ENCODE data around the gene UBAP1L. TPM values are rescaled to one million over a fixed set of nuclear protein-coding genes. Genes with fewer than 3 reads are reported as not detected.
A peak's percentile ranks its signal among the peaks of the same experiment; 100 is the strongest.

The UBAP1L gene
- total and polyA plus RNA-seq, 2 donors (not counting 3 experiments of a cell fraction or from before 2014, with no cell fraction given), result 1.9 to 5.0 TPM

GRCh38 chr15:65042776-65043327 is 72.1 kb downstream of the UBAP1L start:
- no peak for DNase-seq (ENCODE audit: low read depth, low spot score)
- CTCF ChIA-PET, result interaction anchor here (0.7 to 2.4 kb wide), 14 partner anchors 8 to 255 kb away, joined by 3 to 16 read pairs (median 4); no protein-coding TSS in a partner anchor

More at GRCh38 chr15:65042776-65043327, 72.1 kb downstream of the UBAP1L start:
- no peaks in the 10 kb centered on the region for H3K79me2 ChIP-seq (ENCODE audit: control insufficient read depth, insufficient read depth, low read length)
- H3K4me1 ChIP-seq (ENCODE audit: control insufficient read depth, extremely low read depth, insufficient read depth, low read length), result no peaks in the 10 kb centered on the region
- intact Hi-C loops (cut with micrococcal nuclease) (no loop called here), dilution Hi-C loops (cut with MboI; ENCODE audit: extremely low pct_ligation_motif_present, low sequenced_read_pairs) (no loop called here)
- no peaks in the 10 kb centered on the region for H3K36me3 ChIP-seq (ENCODE audit: control insufficient read depth in 2 of 2, extremely low read depth in 1 of 2, insufficient read depth in 2 of 2, low read length in 2 of 2)
- BruUV-seq (replicated peaks), result no TSS peak
- no peak overlapping the region for H3K4me3 ChIP-seq (replicated peaks in 1 of 3; ENCODE audit: insufficient read depth in 1 of 3, low read depth in 1 of 3, low read length in 3 of 3)
- H4K20me1 ChIP-seq (replicated peaks; ENCODE audit: control insufficient read depth, extremely low read depth, insufficient read depth, low read length), result no peaks in the 10 kb centered on the region
- no peak overlapping the region for H3K27ac ChIP-seq (ENCODE audit: insufficient read depth, low read depth, low read length)
- POLR2A ChIA-PET, result no interaction called here
- peak overlapping the region; percentile 16 for H2AFZ ChIP-seq (ENCODE audit: low read depth, low read length)
- H3K9me3 ChIP-seq (replicated peaks; ENCODE audit: control insufficient read depth, insufficient read depth, low read length), result no peaks in the 10 kb centered on the region
- no peak overlapping the region for H3K9ac ChIP-seq (replicated peaks; ENCODE audit: extremely low read depth, insufficient read depth, low read length)
- no peaks in the 10 kb centered on the region for H3K9me1 ChIP-seq (replicated peaks; ENCODE audit: control insufficient read depth, extremely low read depth, insufficient read depth, low read length)
- FAIRE-seq, result peak; percentile 59
- H3K4me2 ChIP-seq (ENCODE audit: insufficient read depth, low read length), result no peak overlapping the region
- no peaks in the 10 kb centered on the region for H3K27me3 ChIP-seq (ENCODE audit: control insufficient read depth in 2 of 2, insufficient read depth in 2 of 2, low read length in 2 of 2)
- no peak for TF ChIP-seq FOS (IDR thresholded peaks at IDR 0.05; ENCODE audit: borderline replicate concordance, insufficient read depth, low read length)
- TF ChIP-seq POLR2AphosphoS5 (IDR thresholded peaks at IDR 0.05; ENCODE audit: insufficient read depth, low read depth, low read length), result no peak
- TF ChIP-seq EZH2 (IDR thresholded peaks at IDR 0.05; ENCODE audit: borderline replicate concordance, low read depth, low read length, severe bottlenecking), result no peak
- TF ChIP-seq CTCF (IDR thresholded peaks at IDR 0.05; ENCODE audit: extremely low read depth in 1 of 2, insufficient read depth in 1 of 2, low read depth in 1 of 2, low read length in 2 of 2), result no peak
- TF ChIP-seq MYC (IDR thresholded peaks at IDR 0.05; ENCODE audit: low read depth, low read length), result no peak
- no peak for TF ChIP-seq POLR2A (IDR thresholded peaks at IDR 0.05; ENCODE audit: low read depth, low read length)
- TF ChIP-seq JUN (IDR thresholded peaks at IDR 0.05; ENCODE audit: borderline replicate concordance, insufficient read depth, insufficient read length, low read depth), result no peak
- TF ChIP-seq, protein P1, sequence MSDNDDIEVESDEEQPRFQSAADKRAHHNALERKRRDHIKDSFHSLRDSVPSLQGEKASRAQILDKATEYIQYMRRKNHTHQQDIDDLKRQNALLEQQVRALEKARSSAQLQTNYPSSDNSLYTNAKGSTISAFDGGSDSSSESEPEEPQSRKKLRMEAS (IDR thresholded peaks at IDR 0.05; ENCODE audit: insufficient read depth, insufficient read length), result no peak
- TF ChIP-seq GATA2 (IDR thresholded peaks at IDR 0.05; ENCODE audit: insufficient read depth, insufficient read length, low read depth, low read length), result no peak

Small RNA genes lying within 50 kb of the gene (small RNA-seq; reads per million reads assigned to genes)
- not detected for gene AC013553.1 (ENCODE audit: insufficient read depth, insufficient read length, low read depth, low replicate concordance)

Other genes with a start within 250 kb of the UBAP1L start
- gene ANKDD1A, start 203.3 kb downstream of the UBAP1L start, total RNA-seq, result 2.4 and 2.6 TPM in 2 replicates
- 1.8 and 2.0 TPM in 2 replicates for gene ANKDD1A, start 203.3 kb downstream of the UBAP1L start, polyA plus RNA-seq
- 75.3 and 82.5 TPM in 2 replicates for gene SPG21, start 125.3 kb downstream of the UBAP1L start, total RNA-seq
- gene SPG21, start 125.3 kb downstream of the UBAP1L start, polyA plus RNA-seq, result 54.9 and 70.2 TPM in 2 replicates
- 13.6 and 20.4 TPM in 2 replicates for gene MTFMT, start 85.6 kb downstream of the UBAP1L start, total RNA-seq
- 5.3 and 7.5 TPM in 2 replicates for gene MTFMT, start 85.6 kb downstream of the UBAP1L start, polyA plus RNA-seq
- gene SLC51B, start 69.8 kb downstream of the UBAP1L start, total RNA-seq, result not detected in 2 replicates
- gene SLC51B, start 69.8 kb downstream of the UBAP1L start, polyA plus RNA-seq, result not detected in 2 replicates
- not detected in 2 replicates for gene RASL12, start 47.2 kb downstream of the UBAP1L start, total RNA-seq
- gene RASL12, start 47.2 kb downstream of the UBAP1L start, polyA plus RNA-seq, result not detected in 2 replicates
- not detected in 2 replicates for gene KBTBD13, start 38.5 kb downstream of the UBAP1L start, total RNA-seq
- not detected in 2 replicates for gene KBTBD13, start 38.5 kb downstream of the UBAP1L start, polyA plus RNA-seq
- 19.5 and 26.6 TPM in 2 replicates for gene PDCD7, start 18.6 kb upstream of the UBAP1L start, total RNA-seq
- gene PDCD7, start 18.6 kb upstream of the UBAP1L start, polyA plus RNA-seq, result 11.1 and 12.1 TPM in 2 replicates
- 41.4 and 41.8 TPM in 2 replicates for gene CLPX, start 70.1 kb upstream of the UBAP1L start, total RNA-seq
- 8.0 and 11.1 TPM in 2 replicates for gene CLPX, start 70.1 kb upstream of the UBAP1L start, polyA plus RNA-seq
- gene CILP, start 96.3 kb upstream of the UBAP1L start, total RNA-seq, result not detected in 2 replicates
- 0.01 and 0.02 TPM in 2 replicates for gene CILP, start 96.3 kb upstream of the UBAP1L start, polyA plus RNA-seq
- gene PARP16, start 171.7 kb upstream of the UBAP1L start, total RNA-seq, result 6.0 and 6.3 TPM in 2 replicates
- gene PARP16, start 171.7 kb upstream of the UBAP1L start, polyA plus RNA-seq, result 3.9 and 4.4 TPM in 2 replicates
- gene RNU5A-1, start 180.9 kb upstream of the UBAP1L start, total RNA-seq, result not detected in 2 replicates
- not detected in 2 replicates for gene RNU5A-1, start 180.9 kb upstream of the UBAP1L start, polyA plus RNA-seq
- gene RNU5B-1, start 189.5 kb upstream of the UBAP1L start, total RNA-seq, result not detected in 2 replicates
- gene RNU5B-1, start 189.5 kb upstream of the UBAP1L start, polyA plus RNA-seq, result not detected in 2 replicates